ENCODE data around the gene GSTM2. TPM values are rescaled to one million over a fixed set of nuclear protein-coding genes. Genes with fewer than 3 reads are reported as not detected.

Gene GSTM2
- total RNA-seq, 4 donors from 2014 or later: 37.1 to 73.6 (median 62.3) TPM

DNA sequence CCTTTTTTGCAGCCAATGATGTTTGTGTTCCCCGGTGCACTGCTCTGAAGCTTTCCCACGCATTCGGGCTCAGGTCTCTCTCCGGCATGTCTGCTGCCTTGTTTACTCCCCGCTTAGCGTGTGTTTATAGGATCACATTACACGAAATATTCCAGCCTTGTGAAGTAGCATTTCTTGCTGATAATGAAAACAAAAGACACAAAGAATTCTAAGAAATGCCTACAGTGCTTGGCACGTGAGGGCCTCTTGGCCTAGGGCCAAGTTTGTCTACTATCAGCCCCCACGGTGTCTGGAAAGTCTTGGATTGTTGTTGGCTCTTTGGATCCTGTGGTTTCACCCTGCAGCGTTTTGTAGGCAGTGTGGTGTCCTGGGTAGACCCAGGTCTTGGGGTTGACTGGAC, 23.2 kb upstream of the GSTM2 start:
- DNase-seq: no peak
- Histone ChIP-seq H3K27ac (no peak overlapping the region), H3K9me3 (no peaks in the 10 kb centered on the region), H3K27me3 (no peaks in the 10 kb centered on the region), H3K4me1 (peaks cover 0 to 9% of the 10 kb centered on the region in 2 donors), H3K4me3 (replicated peaks in 1 of 3) (no peak overlapping the region), H3K36me3 (no peaks in the 10 kb centered on the region)
- intact Hi-C loops (cut with DNase I): no loop called here
- no CpG with 5 or more reads among the region's 10 CpGs for WGBS, 2 donors
- TF ChIP-seq, protein P1, sequence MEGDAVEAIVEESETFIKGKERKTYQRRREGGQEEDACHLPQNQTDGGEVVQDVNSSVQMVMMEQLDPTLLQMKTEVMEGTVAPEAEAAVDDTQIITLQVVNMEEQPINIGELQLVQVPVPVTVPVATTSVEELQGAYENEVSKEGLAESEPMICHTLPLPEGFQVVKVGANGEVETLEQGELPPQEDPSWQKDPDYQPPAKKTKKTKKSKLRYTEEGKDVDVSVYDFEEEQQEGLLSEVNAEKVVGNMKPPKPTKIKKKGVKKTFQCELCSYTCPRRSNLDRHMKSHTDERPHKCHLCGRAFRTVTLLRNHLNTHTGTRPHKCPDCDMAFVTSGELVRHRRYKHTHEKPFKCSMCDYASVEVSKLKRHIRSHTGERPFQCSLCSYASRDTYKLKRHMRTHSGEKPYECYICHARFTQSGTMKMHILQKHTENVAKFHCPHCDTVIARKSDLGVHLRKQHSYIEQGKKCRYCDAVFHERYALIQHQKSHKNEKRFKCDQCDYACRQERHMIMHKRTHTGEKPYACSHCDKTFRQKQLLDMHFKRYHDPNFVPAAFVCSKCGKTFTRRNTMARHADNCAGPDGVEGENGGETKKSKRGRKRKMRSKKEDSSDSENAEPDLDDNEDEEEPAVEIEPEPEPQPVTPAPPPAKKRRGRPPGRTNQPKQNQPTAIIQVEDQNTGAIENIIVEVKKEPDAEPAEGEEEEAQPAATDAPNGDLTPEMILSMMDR (IDR thresholded peaks at IDR 0.05): no peak
- no peak for TF ChIP-seq POLR2A (IDR thresholded peaks at IDR 0.05)

DNA sequence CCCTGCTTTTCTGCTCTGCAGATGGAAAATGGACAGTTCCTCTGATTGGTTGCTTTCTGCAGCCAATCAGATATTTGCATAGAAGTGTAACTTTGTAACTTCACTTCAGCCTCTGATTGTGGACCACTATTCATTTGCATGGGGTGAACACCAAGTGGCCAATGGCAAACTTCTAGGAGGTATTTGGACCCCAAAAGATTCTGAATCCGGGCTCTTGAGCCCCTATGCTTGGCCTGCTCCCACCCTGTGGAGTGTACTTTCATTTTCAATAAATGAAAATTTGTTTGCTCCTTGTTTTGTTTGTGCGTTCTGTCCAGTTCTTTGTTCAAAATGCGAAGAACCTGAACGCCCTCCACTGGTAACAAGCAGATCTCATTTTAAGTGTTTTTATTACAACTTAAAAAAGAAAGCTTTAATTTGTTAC, 18.4 kb upstream of the GSTM2 start:
- DNase-seq: no peak
- no peaks in the 10 kb centered on the region for H3K9me3 ChIP-seq
- H3K4me1 ChIP-seq: peaks cover 0 to 2% of the 10 kb centered on the region in 2 donors
- intact Hi-C loops (cut with DNase I): no loop called here
- TF ChIP-seq, protein P1 (IDR thresholded peaks at IDR 0.05): peak in 2 of 6 experiments; percentile 16 to 23
- TF ChIP-seq POLR2A (IDR thresholded peaks at IDR 0.05): no peak
- H3K36me3 ChIP-seq: no peaks in the 10 kb centered on the region
- no peak overlapping the region for H3K27ac ChIP-seq
- no peak overlapping the region for H3K4me3 ChIP-seq (replicated peaks in 1 of 3)
- WGBS, 2 donors: 63 to 69% methylated on average over 4 of the region's 4 CpGs
- H3K27me3 ChIP-seq: no peaks in the 10 kb centered on the region

DNA sequence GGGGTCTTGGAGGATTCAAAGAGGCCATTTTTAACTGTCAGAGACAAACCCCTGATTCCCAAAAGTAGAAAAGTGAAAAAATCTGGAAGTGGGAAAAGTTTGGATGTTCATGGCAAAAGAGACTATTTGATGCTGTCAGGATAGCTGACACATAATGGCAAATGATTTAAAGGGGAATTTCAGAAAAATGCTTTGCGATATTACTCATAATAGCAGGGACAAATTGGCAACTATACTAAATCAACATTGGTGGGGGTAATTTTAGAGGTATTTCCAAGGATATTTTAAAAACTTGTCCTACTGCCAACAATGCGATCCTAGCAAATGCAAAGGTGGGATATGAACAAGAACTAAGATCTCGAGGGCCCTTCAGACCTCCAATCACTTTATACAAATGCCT, 17.2 kb upstream of the GSTM2 start:
- H3K9me3 ChIP-seq: no peaks in the 10 kb centered on the region
- TF ChIP-seq POLR2A (IDR thresholded peaks at IDR 0.05): no peak
- TF ChIP-seq, protein P1 (IDR thresholded peaks at IDR 0.05): no peak
- 79 to 81% methylated on average over 3 of the region's 3 CpGs for WGBS, 2 donors
- peaks cover 6 to 13% of the 10 kb centered on the region in 2 donors for H3K4me1 ChIP-seq
- H3K36me3 ChIP-seq: no peaks in the 10 kb centered on the region
- no peak for DNase-seq
- no peak overlapping the region for H3K27ac ChIP-seq
- H3K4me3 ChIP-seq (replicated peaks in 1 of 3): no peak overlapping the region
- intact Hi-C loops (cut with DNase I): no loop called here
- H3K27me3 ChIP-seq: no peaks in the 10 kb centered on the region

DNA sequence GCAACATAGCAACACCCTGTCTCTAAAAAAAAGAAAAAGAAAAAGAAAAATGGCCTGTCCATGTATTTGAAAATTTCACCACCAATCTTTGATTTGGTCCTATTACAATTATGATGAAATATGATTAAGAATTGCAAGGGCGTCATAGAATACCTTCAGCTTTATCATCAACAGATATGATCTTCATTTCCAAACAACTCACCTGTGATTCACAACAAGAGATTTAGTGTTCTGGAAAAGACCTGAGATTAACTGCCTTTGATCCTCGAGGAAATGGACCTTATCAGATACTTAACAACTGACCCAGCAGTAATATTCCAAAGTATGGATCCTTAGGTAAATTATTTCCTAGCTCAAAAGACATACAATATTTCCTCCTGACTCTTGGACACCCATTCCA, 15.5 kb upstream of the GSTM2 start:
- no peak overlapping the region for H3K4me3 ChIP-seq (replicated peaks in 1 of 3)
- no peaks in the 10 kb centered on the region for H3K36me3 ChIP-seq
- intact Hi-C loops (cut with DNase I): no loop called here
- peaks cover 9 to 17% of the 10 kb centered on the region in 2 donors for H3K4me1 ChIP-seq
- TF ChIP-seq, protein P1 (IDR thresholded peaks at IDR 0.05): no peak
- TF ChIP-seq POLR2A (IDR thresholded peaks at IDR 0.05): no peak
- 84 to 90% methylated on average over 2 of the region's 2 CpGs for WGBS, 2 donors
- no peaks in the 10 kb centered on the region for H3K9me3 ChIP-seq
- H3K27me3 ChIP-seq: no peaks in the 10 kb centered on the region
- no peak for DNase-seq
- H3K27ac ChIP-seq: no peak overlapping the region

DNA sequence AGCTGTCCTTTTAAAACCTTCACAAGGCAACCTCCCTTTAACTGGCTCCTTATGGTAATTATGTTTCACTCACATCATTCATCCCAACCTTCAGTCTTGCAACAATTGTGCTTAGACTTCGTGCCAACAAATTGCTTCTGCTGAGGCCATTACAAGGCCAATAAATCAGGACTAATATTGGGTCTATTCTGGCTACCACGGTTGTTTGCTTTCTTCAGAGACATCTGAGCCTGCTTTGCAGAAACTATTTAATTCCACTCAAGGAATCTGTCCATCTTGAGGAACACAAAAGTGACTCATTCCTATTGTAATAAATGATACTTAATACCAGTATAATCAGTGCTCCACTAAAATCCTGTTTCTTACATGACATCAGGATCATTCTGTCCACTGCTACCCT, 14.6 kb upstream of the GSTM2 start:
- intact Hi-C loops (cut with DNase I): no loop called here
- TF ChIP-seq, protein P1 (IDR thresholded peaks at IDR 0.05): no peak
- TF ChIP-seq POLR2A (IDR thresholded peaks at IDR 0.05): no peak
- DNase-seq: no peak
- WGBS, 2 donors: 80 to 84% methylated on average over 2 of the region's 2 CpGs
- no peak overlapping the region for H3K27ac ChIP-seq
- peaks cover 9 to 17% of the 10 kb centered on the region in 2 donors for H3K4me1 ChIP-seq
- H3K36me3 ChIP-seq: no peaks in the 10 kb centered on the region
- H3K9me3 ChIP-seq: no peaks in the 10 kb centered on the region
- H3K4me3 ChIP-seq (replicated peaks in 1 of 3): no peak overlapping the region
- no peaks in the 10 kb centered on the region for H3K27me3 ChIP-seq
